SK-N-SH (cell line): Measurements from ENCODE around the gene PLCB1. TPM values are rescaled to one million over a fixed set of nuclear protein-coding genes. Genes with fewer than 3 reads are reported as not detected.

Experiments
- CTCF ChIA-PET: fragments of 300-600, 350-600 bp; formaldehyde crosslinking; extraction: SDS; loops from one replicate; lab custom pipeline; 2021; lab: Yijun Ruan, JAX
- POLR2A ChIA-PET: fragments of 350-600 bp; sonication (Branson Sonifier 250); formaldehyde crosslinking; extraction: SDS; loops from one replicate; lab custom pipeline; 2020; ENCODE audit warnings: antibody characterized with exemption, inconsistent platforms; lab: Yijun Ruan, JAX
- DNase-seq: peaks from one replicate; pipeline ENCODE4 v3.0.0; 2012
- H2AFZ ChIP-seq: fragments of 200-600 bp; sonication (generic); 2 replicates; pipeline ENCODE4 v1.8.1; 2016; ENCODE audit warnings: antibody characterized with exemption, mild to moderate bottlenecking, low read depth
- H3F3A ChIP-seq: fragments of 200-600 bp; sonication (generic); replicated peaks from 2 replicates; pipeline ENCODE3; 2016; ENCODE audit warnings: antibody characterized with exemption, mild to moderate bottlenecking; ENCODE audit not compliant: insufficient read depth
- H3K27ac ChIP-seq, 2 experiments: fragments of 200-500 bp in 1 of 2; fragments of 200-600 bp in 1 of 2; sonication (Bioruptor generic) in 1 of 2; sonication (generic), shearing (Covaris generic) in 1 of 2; 2 replicates each; pipeline versions ENCODE4 v1.5.1 to v1.6.1; 2014 to 2016; ENCODE audit warnings: low read depth in 2 of 2, inconsistent platforms in 1 of 2, low read length in 1 of 2, mild to moderate bottlenecking in 1 of 2, mixed read lengths in 1 of 2
- H3K27me3 ChIP-seq: fragments of 200-600 bp; sonication (generic), shearing (Covaris generic); 2 replicates; pipeline ENCODE4 v1.6.1; 2016; ENCODE audit warnings: mixed run types; ENCODE audit not compliant: insufficient read depth
- H3K36me3 ChIP-seq, 2 experiments: fragments of 200-500 bp in 1 of 2; fragments of 200-600 bp in 1 of 2; sonication (Bioruptor generic) in 1 of 2; sonication (generic) in 1 of 2; replicated peaks in 1 of 2; 2 replicates each; pipeline versions ENCODE3 to v1.5.1; 2014 to 2016; ENCODE audit warnings: low read length in 1 of 2, mild to moderate bottlenecking in 1 of 2; ENCODE audit not compliant: insufficient read depth in 2 of 2, control insufficient read depth in 1 of 2
- H3K4me1 ChIP-seq, 2 experiments: fragments of 200-500 bp in 1 of 2; fragments of 200-600 bp in 1 of 2; sonication (Bioruptor generic) in 1 of 2; sonication (generic), shearing (Covaris generic) in 1 of 2; 2 replicates each; pipeline versions ENCODE4 v1.5.1 to v1.6.1; 2014 to 2016; ENCODE audit warnings: low read depth in 1 of 2, low read length in 1 of 2, mixed run types in 1 of 2; ENCODE audit not compliant: insufficient read depth in 2 of 2, control insufficient read depth in 1 of 2
- H3K4me2 ChIP-seq: fragments of 200-600 bp; sonication (generic), shearing (Covaris generic); 2 replicates; pipeline ENCODE4 v1.6.1; 2017; ENCODE audit warnings: mixed run types
- H3K4me3 ChIP-seq, 2 experiments: fragments of 200-500 bp in 1 of 2; fragments of 200-600 bp in 1 of 2; sonication (Bioruptor generic) in 1 of 2; sonication (generic), shearing (Covaris generic) in 1 of 2; 2 replicates each; pipeline versions ENCODE4 v1.5.1 to v1.8.1; 2014 to 2016; ENCODE audit warnings: low read depth in 2 of 2, inconsistent platforms in 1 of 2, low read length in 1 of 2, mild to moderate bottlenecking in 1 of 2, mixed read lengths in 1 of 2, moderate library complexity in 1 of 2
- H3K79me2 ChIP-seq: fragments of 200-600 bp; sonication (generic); 2 replicates; pipeline ENCODE4 v1.8.1; 2017; ENCODE audit warnings: mild to moderate bottlenecking; ENCODE audit not compliant: insufficient read depth
- H3K9ac ChIP-seq: fragments of 200-600 bp; sonication (generic); 2 replicates; pipeline ENCODE4 v1.6.1; 2017; ENCODE audit warnings: mixed run types
- H3K9me2 ChIP-seq: fragments of 200-600 bp; sonication (generic); 2 replicates; pipeline ENCODE4 v1.6.1; 2017; ENCODE audit warnings: mixed run types
- H3K9me3 ChIP-seq: fragments of 200-600 bp; sonication (generic); 2 replicates; pipeline ENCODE4 v1.6.1; 2017; ENCODE audit warnings: mixed run types, mild to moderate bottlenecking, moderate library complexity
- H4K20me1 ChIP-seq: fragments of 200-600 bp; sonication (generic); 2 replicates; pipeline ENCODE4 v1.6.1; 2017; ENCODE audit warnings: mild to moderate bottlenecking, mixed run types; ENCODE audit not compliant: insufficient read depth
- CHD2 ChIP-seq: fragments of 150-350 bp; IDR thresholded peaks from 2 replicates; pipeline ENCODE4 v1.6.1; 2018; ENCODE audit warnings: low read length; ENCODE audit not compliant: partially characterized antibody
- CTCF ChIP-seq: fragments of 200-600 bp; sonication (generic); IDR thresholded peaks from 2 replicates; pipeline ENCODE4 v1.6.1; 2017; ENCODE audit warnings: antibody characterized with exemption, mild to moderate bottlenecking, moderate library complexity
- EP300 ChIP-seq, 2 experiments: IDR thresholded peaks; 2 replicates each; pipeline versions ENCODE4 v1.4.0 to v1.6.1; 2012; ENCODE audit warnings: borderline replicate concordance in 1 of 2, low read depth in 1 of 2, low read length in 1 of 2
- EZH2phosphoT487 ChIP-seq: fragments of 200-600 bp; sonication (generic); IDR thresholded peaks from 2 replicates; pipeline ENCODE4 v1.6.1; 2017; ENCODE audit warnings: low read depth, mixed run types, mild to moderate bottlenecking, antibody characterized with exemption, moderate library complexity, borderline replicate concordance
- FOXJ3 ChIP-seq: sonication (generic); formaldehyde crosslinking; IDR thresholded peaks from 2 replicates; pipeline ENCODE4 v1.5.1; 2020; ENCODE audit warnings: mild to moderate bottlenecking, missing genetic modification reagents
- FOXM1 ChIP-seq: IDR thresholded peaks from 2 replicates; pipeline ENCODE4 v1.4.0; 2012; ENCODE audit warnings: low read depth, mild to moderate bottlenecking
- GATA2 ChIP-seq: sonication (generic); formaldehyde crosslinking; IDR thresholded peaks from 2 replicates; pipeline ENCODE4 v1.5.0; 2020; ENCODE audit warnings: mild to moderate bottlenecking, missing genetic modification reagents
- JUND ChIP-seq: IDR thresholded peaks from 2 replicates; pipeline ENCODE4 v1.4.0; 2012
- MEF2A ChIP-seq: IDR thresholded peaks from 2 replicates; pipeline ENCODE4 v1.4.0; 2012; ENCODE audit warnings: low read depth, borderline replicate concordance
- MXI1 ChIP-seq: IDR thresholded peaks from 2 replicates; pipeline ENCODE4 v1.6.1; 2012; ENCODE audit warnings: mild to moderate bottlenecking, low read depth, low read length, improper control_type of control experiment
- NFIC ChIP-seq: IDR thresholded peaks from 2 replicates; pipeline ENCODE4 v1.4.0; 2012; ENCODE audit warnings: borderline replicate concordance
- NRF1 ChIP-seq: IDR thresholded peaks from 2 replicates; pipeline ENCODE4 v1.6.1; 2012; ENCODE audit warnings: low read depth, mild to moderate bottlenecking, low read length
- RAD21 ChIP-seq: IDR thresholded peaks from 2 replicates; pipeline ENCODE4 v1.6.1; 2012; ENCODE audit warnings: mild to moderate bottlenecking, low read length
- RXRA ChIP-seq: IDR thresholded peaks from 2 replicates; pipeline ENCODE4 v1.4.0; 2012; ENCODE audit warnings: low read depth, mild to moderate bottlenecking, borderline replicate concordance
- TAF1 ChIP-seq: IDR thresholded peaks from 2 replicates; pipeline ENCODE4 v1.6.1; 2012; ENCODE audit warnings: low read depth, mild to moderate bottlenecking, low read length, moderate library complexity, borderline replicate concordance
- TCF12 ChIP-seq: IDR thresholded peaks from 2 replicates; pipeline ENCODE4 v1.4.0; 2012
- TEAD4 ChIP-seq: IDR thresholded peaks from 2 replicates; pipeline ENCODE4 v1.4.0; 2012; ENCODE audit warnings: mild to moderate bottlenecking, borderline replicate concordance; ENCODE audit not compliant: insufficient read depth
- YY1 ChIP-seq: IDR thresholded peaks from 2 replicates; pipeline ENCODE4 v1.4.0; 2012; ENCODE audit warnings: low read depth, mild to moderate bottlenecking
- WGBS: methylation state at CpG from one replicate; pipeline ENCODE4 v1.1.6; 2017; ENCODE audit warnings: low lambda C conversion rate; 5-methylcytosine and 5-hydroxymethylcytosine counted together
- polyA plus RNA-seq, 3 experiments: library from polyadenylated mRNA; depleted of rRNA; stranded (reverse); fragments of >200 nt; gene quantifications; 2 replicates each; pipeline ENCODE4 v1.2.3, GENCODE V29; 2012
- TF ChIP-seq, protein P1 (sequence below): IDR thresholded peaks from 2 replicates; pipeline ENCODE4; 2012
- TF ChIP-seq, protein P2 (sequence below): fragments of 150-350 bp; IDR thresholded peaks from 2 replicates; pipeline ENCODE4 v1.6.1; 2017; ENCODE audit warnings: antibody characterized with exemption, low read length, low read depth, borderline replicate concordance

The PLCB1 gene
- polyA plus RNA-seq, 1 of the 3 experiments (the other 2 are of a cell fraction): 10.5 TPM

DNA sequence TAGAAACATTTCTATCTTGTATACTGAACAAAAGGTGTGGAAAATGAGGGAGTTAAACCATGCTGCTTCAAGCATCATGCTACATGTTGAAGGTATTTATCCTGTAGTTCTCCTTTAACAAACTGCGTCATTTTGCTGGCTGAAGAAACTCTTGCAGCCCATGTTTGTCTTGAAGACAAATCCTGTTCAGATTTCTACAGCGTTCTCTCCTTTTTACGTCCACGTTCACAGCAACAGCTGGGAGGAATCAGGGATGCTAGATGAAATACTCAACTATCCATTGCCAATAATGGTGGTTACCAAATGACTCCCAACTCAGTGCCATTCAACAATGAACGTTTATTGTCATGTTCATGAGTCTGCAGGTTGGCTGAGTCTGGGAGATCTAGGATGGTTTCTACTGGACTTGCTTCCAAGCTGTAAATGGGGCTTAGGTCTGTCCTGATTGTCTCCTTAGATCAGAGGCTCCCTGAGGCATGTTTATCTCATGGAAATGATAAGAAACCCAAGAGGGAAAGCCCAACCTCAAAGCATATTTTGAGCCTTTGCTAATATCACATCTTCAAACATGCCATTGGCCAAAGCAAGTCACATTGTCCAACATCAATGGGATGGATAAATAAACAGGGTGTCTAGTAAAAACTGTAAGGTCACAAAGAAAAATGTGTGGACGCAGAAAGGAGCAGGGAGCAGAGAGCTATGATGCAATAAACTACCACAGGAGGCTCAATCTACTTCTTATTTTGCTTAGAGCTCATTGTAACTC, 2.7 kb upstream of the PLCB1 start (continued):
- TF ChIP-seq EZH2phosphoT487: no peak
- TF ChIP-seq RAD21: no peak
- TF ChIP-seq FOXM1: no peak
- no peak for TF ChIP-seq FOXJ3 (CRISPR knock-in tag)

DNA sequence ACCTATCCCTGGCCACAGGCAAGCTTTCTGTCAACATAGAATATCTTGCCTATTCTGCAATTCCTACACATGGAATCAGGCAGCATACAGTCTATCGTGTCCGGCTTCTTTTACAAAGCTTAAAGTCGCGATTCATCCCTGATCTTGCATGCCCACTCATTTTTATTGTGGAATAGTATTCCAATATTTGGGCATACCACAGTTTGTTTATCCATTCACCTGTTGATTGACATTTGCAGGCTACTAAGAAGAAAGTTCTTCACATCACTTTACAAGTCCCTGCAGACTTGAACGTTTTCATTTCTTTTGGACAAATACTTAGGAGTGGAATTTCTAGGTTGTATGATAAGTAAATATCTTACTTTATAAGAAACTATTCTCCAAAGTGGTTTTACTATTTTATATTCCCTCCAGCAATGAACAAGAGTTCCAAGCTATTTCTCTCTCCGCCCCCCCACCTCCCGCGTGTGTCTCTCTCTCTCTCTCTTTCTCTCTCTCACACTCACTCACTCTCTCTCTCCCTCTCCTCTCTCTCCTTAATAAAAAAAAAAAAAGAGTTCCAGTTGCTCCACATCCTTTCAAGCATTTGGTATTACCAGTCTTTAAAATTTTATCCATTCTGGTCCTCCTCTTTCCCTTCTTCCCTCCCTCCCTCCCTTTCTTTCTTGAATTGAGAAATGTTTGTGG, 1.1 kb upstream of the PLCB1 start:
- peaks cover 38% of the 10 kb centered on the region for H3K79me2 ChIP-seq
- no peaks in the 10 kb centered on the region for H3K9me2 ChIP-seq
- no peak overlapping the region for H3K4me3 ChIP-seq
- no peak overlapping the region for H3K9ac ChIP-seq
- WGBS: 91% methylated on average over 8 of the region's 8 CpGs
- no peaks in the 10 kb centered on the region; the same call in 1 of the 2 replicates for H4K20me1 ChIP-seq
- H3K9me3 ChIP-seq: no peaks in the 10 kb centered on the region
- no peak for DNase-seq
- POLR2A ChIA-PET: interaction anchor here (0.9 kb wide), 1 partner anchor 195 kb away, joined by 4 read pairs; no protein-coding TSS in a partner anchor
- CTCF ChIA-PET: interaction anchor here (0.6 to 20.5 kb wide), 25 partner anchors 9 to 629 kb away, joined by 3 to 269 read pairs (median 4); no protein-coding TSS in a partner anchor
- H2AFZ ChIP-seq: no peak overlapping the region; the same call in 1 of the 2 replicates
- H3K4me2 ChIP-seq: peak overlapping the region; percentile 82; the same call in 1 of the 2 replicates
- H3F3A ChIP-seq: no peaks in the 10 kb centered on the region
- no peaks in the 10 kb centered on the region for H3K36me3 ChIP-seq
- peaks cover 18 to 19% of the 10 kb centered on the region in 2 experiments; a peak in 3 of 4 replicates for H3K4me1 ChIP-seq
- H3K27me3 ChIP-seq: no peaks in the 10 kb centered on the region
- TF ChIP-seq JUND (no peak), MEF2A (no peak), NRF1 (no peak), CTCF (no peak), YY1 (no peak), MXI1 (no peak), RAD21 (no peak), CHD2 (no peak), EP300 (IDR thresholded peaks at IDR 0.05; ENCODE audit: borderline replicate concordance in 1 of 2, low read depth in 1 of 2, low read length in 1 of 2) (no peak), RXRA (no peak), GATA2 (CRISPR knock-in tag) (no peak), TCF12 (no peak), NFIC (no peak), EZH2phosphoT487 (no peak), TEAD4 (no peak), TAF1 (no peak)
- TF ChIP-seq, protein P1, sequence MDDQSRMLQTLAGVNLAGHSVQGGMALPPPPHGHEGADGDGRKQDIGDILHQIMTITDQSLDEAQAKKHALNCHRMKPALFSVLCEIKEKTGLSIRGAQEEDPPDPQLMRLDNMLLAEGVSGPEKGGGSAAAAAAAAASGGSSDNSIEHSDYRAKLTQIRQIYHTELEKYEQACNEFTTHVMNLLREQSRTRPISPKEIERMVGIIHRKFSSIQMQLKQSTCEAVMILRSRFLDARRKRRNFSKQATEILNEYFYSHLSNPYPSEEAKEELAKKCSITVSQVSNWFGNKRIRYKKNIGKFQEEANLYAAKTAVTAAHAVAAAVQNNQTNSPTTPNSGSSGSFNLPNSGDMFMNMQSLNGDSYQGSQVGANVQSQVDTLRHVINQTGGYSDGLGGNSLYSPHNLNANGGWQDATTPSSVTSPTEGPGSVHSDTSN: no peak
- TF ChIP-seq, protein P2, sequence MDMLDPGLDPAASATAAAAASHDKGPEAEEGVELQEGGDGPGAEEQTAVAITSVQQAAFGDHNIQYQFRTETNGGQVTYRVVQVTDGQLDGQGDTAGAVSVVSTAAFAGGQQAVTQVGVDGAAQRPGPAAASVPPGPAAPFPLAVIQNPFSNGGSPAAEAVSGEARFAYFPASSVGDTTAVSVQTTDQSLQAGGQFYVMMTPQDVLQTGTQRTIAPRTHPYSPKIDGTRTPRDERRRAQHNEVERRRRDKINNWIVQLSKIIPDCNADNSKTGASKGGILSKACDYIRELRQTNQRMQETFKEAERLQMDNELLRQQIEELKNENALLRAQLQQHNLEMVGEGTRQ: no peak
- TF ChIP-seq, all 33 proteins: peak for 0
- H3K27ac ChIP-seq: peak overlapping the region in 1 of 2 experiments; percentile 74; a peak in 2 of 4 replicates
